GM18909 (cell line): ENCODE measurements around the gene CDH19.

Experiments used
- ATAC-seq: cut with Tn5 transposase; IDR thresholded peaks from one replicate; pipeline ENCODE4 v1.9.1; 2021; ENCODE audit warnings: mild to moderate bottlenecking; ENCODE audit not compliant: unreplicated experiment, poor library complexity

The CDH19 gene

GRCh38 chr18:66566616-66567015 is 37.3 kb downstream of the CDH19 start:
- no peak for ATAC-seq

GRCh38 chr18:66564236-66564635 is 39.7 kb downstream of the CDH19 start:
- no peak for ATAC-seq

DNA sequence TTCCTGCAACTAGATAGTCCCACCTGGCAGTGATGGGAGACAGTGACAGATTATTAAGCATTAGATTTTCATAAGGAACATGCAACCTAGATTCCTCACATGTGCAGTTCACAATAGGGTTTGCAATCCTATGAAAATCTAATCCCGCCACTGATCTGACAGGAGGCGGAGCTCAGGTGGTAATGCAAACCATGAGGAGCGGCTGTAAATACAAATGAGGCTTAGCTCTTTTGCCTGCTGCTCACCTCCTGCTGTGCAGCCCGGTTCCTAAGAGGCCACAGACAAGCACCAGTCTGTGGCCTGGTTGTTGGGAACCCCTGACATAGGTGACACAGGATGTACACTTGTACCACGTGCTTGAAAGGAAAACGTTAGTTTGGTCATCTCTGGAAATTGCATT is 41.6 kb downstream of the CDH19 start:
- ATAC-seq = no peak

DNA sequence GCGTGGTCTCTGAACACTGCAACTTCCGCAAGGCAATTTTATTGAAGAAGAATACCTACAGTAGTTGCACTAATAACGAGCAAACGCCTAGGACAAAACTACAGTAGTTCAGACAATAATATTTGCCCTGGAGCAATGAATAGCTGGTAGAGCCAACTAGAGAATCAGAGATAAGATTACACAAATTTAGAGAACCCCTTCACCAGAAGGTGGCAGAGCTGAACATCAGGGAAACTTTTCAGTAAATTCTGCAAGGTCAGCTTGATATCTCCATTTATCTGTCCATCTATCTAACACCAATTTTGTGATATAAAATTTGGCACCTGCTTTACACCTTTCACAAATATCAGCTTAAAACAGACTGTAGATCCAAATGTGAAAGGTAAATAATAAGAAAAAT is 43.8 kb downstream of the CDH19 start:
- no peak for ATAC-seq

GRCh38 chr18:66558773-66559172 is 45.1 kb downstream of the CDH19 start:
- ATAC-seq = no peak

DNA sequence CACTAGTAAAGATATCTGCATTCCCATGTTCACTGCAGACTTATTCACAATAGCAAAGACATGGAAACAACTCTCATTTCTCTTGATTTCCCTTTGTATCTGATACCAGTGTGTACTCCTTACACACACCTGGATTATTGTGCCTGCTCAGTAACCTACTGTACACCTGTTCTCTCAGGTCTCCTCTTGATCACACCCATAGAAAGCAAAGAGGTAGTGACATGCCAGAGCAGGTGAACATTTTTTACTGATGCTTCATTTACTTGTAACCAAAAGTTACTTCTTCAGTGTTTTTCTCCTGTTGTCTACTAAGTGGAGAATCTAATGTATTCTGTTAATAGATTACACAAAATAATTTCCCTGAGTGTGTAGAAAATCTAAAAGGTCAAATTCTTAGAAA is 46.8 kb downstream of the CDH19 start:
- ATAC-seq = no peak

- no peak for ATAC-seq
These were observed 48.3 kb downstream of the CDH19 start for GRCh38 chr18:66555585-66555984.

DNA sequence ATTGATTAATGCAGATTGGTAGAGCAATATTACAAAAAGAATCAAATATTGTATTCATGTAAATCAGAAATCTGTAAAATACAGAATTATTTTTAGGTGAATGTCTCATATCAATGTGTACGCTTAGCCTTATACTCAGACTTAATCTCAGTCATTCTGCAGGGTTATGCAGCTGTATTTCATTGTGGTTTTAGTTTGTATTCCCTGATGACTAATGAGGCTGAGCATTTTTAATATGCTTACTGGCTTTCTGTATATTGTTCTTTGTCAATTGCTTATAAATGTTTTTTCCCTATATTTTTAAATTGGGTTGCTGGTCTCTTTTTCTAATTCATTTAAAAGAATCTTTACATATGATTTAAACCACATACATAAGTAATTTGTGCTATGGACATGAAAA is 50.1 kb downstream of the CDH19 start:
- ATAC-seq = no peak

DNA sequence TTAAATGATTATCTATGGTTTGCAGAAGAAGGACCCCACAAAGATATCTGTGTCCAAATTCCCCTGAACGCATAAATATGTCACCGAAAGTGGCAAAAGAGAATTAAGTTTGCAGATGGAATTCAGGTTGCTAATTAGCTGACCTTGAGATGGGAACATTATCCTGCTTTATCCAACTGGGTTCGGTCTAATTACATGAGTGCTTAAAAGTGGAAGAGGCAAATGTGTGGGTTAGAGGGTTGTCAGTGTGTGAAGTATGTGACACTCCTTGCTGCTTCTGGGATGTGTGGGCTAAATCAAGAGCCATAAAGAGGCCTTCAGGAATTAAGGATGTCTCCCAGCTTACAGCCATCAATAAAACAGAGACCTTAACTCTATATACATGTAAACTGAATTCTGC is 53.5 kb downstream of the CDH19 start:
- no peak for ATAC-seq

DNA sequence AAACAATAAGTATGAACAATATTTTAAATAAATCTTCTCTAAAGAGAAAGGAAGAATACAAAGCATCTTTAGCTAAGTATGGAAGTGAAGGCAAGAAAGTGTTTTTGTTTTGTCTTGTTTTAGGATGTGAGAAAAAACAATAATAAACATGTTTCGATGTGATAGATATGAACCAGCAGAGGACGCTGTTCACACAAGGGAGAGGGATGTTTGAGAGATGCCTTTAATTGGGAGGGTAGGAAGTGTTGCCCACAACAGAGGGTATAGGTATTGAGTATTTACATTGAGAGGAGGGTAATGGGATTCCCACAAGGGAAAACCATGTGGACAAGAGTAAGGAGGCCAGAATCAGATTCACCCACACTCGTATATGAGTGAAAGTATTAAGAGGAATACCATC is 55.1 kb downstream of the CDH19 start:
- no peak for ATAC-seq

DNA sequence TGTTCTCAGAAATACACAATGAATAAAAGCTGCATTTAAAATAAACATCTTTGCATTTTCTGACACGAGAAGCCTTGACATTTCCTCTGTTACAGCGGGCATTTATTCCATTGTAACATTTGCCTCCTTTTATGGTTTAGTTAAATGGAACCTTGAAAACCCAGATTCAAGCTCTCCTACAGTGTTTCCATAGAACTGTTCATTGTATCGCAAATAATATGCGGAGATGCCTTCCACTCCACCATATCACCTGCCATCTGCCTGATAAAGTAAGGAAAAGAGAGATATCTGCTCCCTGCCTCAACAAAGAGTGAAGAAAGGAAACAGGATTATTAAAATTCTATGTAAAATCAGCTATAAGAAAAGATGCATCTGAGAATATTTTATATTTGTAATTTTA is 69.8 kb downstream of the CDH19 start:
- no peak for ATAC-seq

DNA sequence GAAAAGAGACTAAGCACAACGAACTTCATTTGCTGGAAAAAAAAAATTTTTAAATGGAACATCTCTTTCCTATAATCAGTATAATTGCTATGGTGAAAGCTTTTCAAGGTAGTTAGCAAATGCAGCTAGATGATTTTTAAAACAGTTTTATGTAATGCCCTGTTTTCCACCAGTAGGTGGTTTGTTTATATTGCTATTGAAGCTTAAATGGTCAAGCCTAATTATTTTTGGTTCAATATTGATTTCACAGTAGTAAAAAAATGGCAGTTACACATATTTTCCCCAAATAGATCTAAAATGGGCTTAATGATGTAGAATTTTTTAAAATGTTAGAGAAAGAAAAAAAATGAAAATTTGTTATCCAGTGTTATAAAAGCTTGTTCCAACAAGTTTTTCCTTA is 70.2 kb downstream of the CDH19 start:
- no peak for ATAC-seq

DNA sequence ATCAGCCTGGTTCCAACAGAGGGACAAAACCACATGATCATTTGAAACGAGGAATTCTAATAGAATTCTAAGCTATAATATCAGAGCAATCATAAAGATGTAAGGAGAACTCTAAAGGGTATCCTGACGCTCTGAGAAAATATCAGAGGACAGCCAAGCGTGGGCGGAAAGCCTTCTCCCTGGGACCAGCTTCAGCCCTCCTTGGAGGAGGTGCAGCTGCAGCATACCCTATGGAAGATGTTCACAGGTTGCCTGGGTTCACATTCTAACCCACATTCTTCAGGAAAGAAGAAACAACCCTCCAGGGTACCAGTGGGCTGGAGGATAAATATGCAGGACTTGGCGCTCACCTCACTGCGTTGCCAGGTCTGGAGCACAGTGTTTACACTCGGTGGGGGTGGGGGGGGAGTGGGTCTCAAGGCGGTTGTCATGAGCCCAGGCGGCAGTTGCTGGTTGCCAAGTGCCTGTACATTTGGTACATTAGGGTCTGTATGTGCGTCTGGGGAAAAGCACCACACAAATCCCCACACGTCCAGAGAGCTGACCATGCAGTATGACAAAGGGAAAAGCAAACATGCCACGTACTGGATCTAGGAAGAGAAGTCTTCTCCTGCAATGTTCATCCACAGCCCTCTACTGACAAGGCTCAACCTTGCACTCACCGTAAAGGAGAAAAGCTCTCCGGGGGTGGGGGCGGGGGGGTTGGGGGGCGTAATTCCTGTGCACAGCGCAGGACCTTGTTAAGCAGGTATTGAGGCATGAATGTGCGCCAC is 80.5 kb downstream of the CDH19 start:
- ATAC-seq = no peak

DNA sequence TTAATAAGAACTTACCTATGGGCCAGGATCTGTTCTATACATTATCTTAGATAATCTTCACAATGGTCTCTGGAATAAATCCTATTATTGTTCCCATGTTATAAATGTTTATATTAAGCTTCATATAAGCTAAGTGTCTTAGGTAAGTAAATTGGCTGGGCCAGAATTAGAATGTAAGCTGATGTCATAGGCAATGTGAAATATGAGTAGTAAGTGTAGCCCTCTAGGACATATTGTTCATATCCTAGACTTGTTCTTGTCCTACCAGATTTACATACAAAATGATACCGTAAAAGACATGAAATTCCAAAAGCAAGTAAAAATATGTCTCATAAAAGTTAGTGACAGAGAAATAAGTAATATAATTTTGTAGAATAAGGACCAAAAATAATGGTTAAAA is 89.9 kb downstream of the CDH19 start:
- no peak for ATAC-seq

DNA sequence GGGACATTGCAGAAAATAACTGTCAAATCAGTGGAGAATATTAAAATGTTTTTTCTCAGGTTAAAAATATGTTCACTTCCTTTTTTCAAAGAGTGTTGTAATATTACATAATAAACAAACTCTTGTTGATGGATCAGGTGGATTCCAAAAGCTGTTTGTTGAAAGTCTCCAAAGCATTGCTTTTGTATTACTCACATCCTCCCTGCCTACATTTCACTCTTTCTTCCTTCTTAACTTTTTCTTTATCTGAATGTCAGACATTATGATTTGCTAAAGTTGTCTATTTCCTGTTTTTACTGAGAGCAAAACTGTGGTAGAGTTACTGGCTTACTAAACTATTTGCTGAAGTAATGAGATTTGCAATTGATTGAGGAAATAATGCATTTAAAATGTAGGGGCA is 92.1 kb downstream of the CDH19 start:
- no peak for ATAC-seq

GRCh38 chr18:66511289-66511688 is 92.6 kb downstream of the CDH19 start:
- ATAC-seq = no peak

DNA sequence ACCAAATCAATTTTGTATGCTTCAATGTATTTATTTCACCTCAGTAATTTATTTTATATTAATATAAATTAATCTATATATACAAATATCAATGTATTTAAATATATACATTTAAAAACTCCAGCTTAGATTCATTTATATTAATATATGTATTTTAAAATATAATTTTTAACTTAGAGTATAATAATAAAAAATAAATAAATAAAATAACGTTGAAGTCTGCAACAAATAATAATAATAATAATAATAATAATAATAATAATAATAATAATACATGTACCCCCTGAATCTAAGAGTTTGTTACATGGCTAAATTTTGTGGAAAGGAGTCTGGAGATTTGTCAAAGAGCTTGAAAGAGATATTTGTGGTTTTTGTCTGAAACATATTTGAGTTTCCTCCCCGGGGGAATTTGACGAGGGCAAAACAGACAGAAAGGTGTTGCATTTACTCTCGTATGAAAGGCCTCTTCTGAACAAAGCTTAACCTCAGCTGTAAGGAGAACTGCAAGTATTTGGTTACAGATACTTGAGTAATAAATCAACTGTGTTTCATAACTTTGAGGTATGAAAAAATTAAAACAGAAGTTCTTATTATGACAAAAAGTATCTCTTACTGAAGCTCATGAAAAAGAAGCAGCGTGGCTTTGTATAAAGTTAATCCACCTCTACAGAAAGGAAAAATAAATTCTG is 93.4 kb downstream of the CDH19 start:
- ATAC-seq = no peak

- no peak for ATAC-seq
These were observed 95.0 kb downstream of the CDH19 start for GRCh38 chr18:66508937-66509336.

- ATAC-seq = no peak
These were observed 97.7 kb downstream of the CDH19 start for GRCh38 chr18:66506178-66506577.

- no peak for ATAC-seq
These were observed 106.5 kb downstream of the CDH19 start for GRCh38 chr18:66497351-66497750.

DNA sequence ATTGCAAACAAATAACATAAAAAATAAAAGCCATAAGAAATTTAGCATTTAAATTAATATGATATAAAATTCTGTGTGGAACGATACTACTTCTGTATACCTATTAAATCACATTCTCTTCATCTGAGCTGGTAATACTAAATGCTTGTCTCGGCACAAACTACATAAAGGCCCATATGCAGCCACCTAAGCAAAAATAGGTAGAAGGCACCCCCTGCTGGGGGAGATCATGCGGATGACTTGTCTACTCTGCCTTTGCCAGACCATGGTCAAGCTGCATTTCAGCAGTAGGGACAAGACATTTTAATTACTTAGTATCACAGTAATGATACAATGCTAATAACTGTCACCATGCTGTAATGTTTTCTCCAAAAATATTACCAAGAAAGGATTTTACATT is 108.0 kb downstream of the CDH19 start:
- no peak for ATAC-seq

DNA sequence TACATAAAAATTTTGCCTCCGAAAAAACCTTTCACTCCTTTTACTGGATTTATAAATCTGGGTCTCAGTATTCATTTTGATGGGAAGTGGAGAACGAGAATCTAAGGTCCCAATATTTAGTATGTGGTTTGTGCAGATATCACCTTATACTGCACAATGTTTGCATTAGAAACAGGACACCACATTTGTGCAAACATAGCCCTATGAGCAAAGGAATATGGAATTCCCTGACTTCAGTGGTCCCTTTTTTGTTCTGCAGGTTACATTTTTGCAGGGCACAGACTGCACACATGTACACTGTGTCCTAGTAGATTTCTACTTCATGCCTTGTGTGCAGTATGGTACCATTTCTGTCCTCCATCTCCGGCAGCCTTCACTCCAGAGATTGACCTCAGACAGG is 130.0 kb downstream of the CDH19 start:
- no peak for ATAC-seq
